NK-92 (cell line): ENCODE measurements around the gene DTNA.
"Not testable (repeated sequence)": the region's sequence is repeated elsewhere in the genome, so short reads cannot be mapped to it uniquely, and the experiment has no call there.

Source experiments
- DNase-seq: peaks from one replicate; lab custom pipeline; 2025; ENCODE audit not compliant: unreplicated experiment; lab: John Stamatoyannopoulos, UW

Gene DTNA

DNA sequence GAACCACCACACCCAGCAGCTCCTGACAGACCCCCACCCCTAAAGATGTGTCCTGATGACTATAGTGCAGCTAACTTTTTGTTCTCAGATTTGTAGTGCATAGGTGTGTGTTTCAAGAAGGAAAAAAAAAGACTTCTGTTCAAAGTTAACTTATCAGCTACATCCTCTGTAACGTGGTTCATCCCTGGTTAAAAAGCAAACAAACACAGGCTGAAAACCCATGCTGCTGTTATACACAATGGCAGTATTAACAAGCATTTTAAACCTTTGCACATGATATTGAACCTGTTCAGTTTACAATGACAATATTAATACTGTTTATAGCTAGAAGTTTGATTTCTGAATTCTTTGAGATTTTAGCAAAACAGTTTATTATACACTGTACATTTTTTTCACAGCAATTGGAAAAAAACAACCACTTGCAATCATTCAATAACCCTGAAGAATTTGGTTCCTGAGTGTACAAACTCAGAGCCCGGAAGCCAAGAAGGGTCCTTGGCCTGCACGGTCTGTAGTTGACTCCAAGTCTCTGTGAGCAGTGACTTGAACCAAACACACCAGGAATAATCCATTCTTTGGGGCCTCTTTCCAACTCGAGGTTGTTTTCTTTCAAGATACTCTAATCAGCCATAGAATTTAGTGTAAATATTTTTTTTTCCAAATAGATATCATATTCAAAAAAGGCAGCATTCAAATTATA, 177.9 kb downstream of the DTNA start:
- no peak for DNase-seq

DNA sequence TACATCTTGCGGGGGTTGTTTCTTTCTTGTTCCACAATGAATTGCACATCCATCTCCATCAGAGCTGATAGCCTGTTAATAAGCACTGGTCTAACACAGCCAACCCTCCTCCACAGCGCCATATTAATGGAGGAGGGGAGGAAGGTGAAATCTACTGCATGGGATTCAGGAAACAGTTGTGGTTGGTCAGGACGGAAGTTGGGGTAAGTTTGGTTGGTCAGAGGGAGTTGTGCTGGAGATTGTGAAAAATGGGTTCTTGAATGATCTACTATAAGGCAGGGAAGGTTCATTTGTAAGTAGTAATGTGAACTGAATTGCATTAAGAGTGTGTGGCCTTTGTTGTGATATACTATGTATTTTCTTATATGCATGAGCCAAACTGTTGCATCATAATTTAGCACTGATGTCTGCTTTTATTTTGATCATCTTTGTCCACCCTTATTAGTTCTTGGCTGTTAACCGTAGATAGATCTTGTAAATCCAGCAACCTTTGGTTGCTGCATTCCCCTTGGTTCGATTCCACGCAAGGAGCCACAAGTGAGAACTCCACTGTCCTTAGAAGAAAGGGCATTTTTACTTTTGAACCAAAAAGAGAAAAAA, 180.5 kb downstream of the DTNA start:
- DNase-seq: no peak

DNA sequence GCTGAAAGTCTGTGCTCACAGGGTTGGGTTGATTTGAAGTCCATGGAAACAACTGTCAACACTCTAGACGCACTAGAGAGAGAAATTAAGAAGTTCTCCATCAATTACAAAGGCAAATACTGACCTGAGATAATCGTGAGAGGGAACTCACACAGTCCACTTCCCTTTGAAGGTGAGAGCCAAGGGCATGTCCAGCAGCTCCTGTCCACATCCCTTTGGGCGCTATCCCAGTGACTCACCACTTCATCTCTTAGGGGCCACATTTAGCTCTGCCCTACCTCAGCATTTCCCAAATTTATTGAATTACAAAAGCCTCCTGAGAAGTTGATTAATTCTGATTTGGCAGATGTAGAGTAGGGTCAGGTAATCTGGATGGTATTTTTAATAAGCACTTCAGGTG, 182.3 kb downstream of the DTNA start:
- no peak for DNase-seq

DNA sequence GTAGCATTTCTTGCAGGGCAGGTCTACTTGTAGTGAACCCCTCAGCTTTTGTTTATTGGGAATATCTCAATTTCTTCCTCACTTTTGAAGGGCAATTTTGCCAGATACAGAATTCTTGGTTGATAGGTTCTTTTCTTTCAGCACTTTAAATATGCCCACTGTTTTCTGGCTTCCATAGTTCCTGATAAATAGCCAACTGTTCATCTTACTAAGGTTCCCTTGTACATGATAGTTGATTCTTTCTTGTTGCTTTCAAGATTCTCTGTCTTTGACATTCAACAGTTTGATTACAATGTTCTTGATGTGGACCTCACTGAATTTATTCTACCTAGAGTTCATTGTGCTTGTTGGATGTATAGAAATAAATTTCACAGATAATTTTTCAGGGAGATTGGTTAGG, 183.1 kb downstream of the DTNA start:
- no peak for DNase-seq

DNA sequence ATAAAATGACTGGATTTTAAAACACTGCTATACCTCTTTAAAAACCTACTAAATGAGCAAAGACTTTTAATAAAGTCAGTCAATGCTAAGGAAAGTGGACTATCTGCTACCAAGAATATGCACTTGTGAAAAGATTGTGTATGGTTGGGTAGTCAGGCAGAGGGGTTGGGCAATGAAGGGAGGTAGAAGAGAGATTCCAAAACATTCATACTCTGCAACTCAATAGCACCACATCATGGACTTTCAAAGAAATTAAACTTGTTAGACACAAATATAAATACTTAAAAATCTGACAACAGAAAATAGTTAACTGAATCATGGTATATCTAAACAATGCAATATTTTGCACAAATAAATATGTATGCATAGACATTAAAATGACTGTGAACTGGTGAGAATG, 191.2 kb downstream of the DTNA start:
- DNase-seq: no peak

DNA sequence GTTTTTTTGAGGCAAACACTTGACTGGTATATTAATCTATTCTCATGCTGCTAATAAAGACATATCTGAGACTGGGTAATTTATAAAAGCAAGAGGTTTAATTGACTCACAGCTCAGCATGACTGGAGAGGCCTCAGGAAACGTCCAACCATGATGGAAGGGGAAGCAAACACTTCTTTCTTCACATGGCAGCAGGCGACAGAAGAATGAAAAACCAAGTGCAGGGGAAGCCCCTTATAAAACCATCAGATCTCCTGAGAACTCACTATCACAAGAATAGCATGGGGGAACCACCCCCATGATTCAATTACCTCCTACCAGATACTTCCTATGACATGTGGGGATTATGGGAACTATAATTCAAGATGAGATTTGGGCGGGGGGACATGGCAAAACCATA, 194.9 kb downstream of the DTNA start:
- no peak for DNase-seq

GRCh38 chr18:34906985-34907384, 196.9 kb downstream of the DTNA start:
- not testable (repeated sequence) for DNase-seq

- DNase-seq: no peak
These were observed 199.7 kb downstream of the DTNA start for GRCh38 chr18:34909637-34910364.

- DNase-seq: no peak
These were observed 201.0 kb downstream of the DTNA start for GRCh38 chr18:34911081-34911480.

- DNase-seq: no peak
These were observed 201.7 kb downstream of the DTNA start for GRCh38 chr18:34911661-34912384.

DNA sequence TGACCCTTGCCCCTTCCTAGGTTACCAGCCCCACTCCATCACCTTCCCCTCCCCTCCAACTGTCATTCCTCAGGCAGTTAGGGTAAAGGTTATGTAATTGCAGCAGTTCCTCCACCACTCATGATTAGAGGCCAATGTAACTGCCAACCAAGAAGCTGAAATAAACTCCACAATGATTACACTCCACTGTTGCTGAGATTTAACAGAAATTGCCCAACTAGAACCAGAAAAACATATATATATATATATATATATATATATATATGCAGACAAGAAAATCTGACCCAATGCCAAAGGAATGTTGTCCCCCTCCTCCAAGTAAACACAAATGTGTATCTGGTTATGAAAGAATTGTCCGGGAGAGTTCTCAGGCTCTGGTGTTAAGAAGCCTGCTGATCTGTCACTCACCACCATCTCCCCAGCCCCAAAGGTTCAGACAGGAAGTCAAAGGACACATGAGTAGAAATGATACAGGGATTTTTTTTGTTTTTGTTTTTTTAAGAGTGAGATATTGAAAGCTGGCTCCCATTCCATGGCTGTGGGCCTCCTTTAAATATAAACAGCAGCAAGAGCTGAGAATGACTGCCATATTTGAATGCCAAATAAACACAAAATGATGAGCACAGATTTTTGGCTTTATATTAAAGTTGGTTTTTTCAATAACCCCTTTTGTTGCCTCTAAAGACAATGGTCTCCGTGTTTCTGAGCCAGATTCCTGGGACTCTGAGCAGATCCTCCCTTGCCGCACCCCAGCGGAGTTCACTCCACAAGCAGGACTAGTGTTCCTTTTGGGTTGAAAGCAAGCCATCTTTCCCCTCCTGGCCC, 204.0 kb downstream of the DTNA start:
- no peak for DNase-seq

- DNase-seq: no peak
These were observed 204.9 kb downstream of the DTNA start for GRCh38 chr18:34915046-34915445.

DNA sequence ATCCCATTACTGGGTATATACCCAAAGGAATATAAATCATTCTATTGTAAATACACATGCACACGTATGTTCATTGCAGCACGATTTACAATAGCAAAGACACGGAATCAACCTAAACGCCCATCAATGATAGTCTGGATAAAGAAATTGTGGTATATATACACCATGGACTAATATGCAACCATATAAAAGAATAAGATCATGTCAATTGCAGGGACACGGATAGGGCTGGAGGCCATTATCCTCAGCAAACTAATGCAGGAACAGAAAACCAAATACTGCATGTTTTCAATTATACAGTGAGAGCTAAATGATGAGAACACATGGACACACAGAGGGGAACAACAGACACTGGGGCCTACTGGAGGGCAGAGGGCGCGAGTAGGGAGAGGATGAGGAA, 206.4 kb downstream of the DTNA start:
- not testable (repeated sequence) for DNase-seq

- DNase-seq: no peak
These were observed 208.8 kb downstream of the DTNA start for GRCh38 chr18:34918856-34919255.

- DNase-seq: no peak
These were observed 211.1 kb downstream of the DTNA start for GRCh38 chr18:34921226-34921625.

DNA sequence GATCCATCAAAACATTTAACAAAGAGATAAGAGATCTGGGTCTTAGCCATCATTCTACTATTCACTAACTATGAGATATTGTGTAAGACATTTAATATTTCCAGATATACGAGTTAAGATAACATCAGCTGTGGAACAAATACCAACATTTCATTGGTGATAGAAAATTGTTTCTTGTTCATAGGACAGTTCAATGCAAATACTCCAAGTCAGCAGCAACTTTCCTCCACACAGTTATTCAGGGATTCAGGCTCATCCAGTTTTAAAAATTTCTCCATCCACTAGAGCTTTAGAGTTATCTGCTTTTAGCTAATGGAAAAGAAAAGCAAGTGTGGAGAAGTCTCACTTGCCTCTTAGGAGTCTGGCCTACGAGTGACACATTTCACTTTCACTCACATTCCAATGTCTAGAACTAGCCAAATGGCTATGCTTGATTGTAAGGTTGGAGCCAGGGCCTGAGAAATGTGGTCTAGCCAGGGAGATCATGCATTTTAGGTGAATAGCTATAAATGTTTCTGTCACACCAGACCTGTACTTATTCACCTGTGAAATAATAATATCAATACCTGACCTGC, 211.8 kb downstream of the DTNA start:
- no peak for DNase-seq

GRCh38 chr18:34922594-34922993, 212.5 kb downstream of the DTNA start:
- DNase-seq: not testable (repeated sequence)

DNA sequence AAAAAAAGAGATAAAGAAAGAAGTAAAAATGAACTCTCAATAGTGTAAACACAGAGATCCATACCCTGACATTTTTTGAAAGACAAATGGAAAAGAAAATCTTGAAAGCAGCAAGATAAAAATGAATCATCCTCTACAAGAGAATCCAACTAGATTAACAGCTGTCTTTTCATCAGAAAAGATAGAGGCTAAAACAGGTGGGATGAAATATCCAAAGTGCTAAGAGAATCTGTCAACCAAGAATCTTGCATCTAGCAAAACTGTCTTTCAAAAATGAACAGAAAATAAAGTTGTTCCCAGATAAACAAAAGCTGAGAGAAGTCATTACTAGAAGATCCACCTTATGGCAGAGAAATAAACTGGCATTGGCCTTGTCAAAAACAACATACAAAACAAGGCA, 213.8 kb downstream of the DTNA start:
- no peak for DNase-seq

DNA sequence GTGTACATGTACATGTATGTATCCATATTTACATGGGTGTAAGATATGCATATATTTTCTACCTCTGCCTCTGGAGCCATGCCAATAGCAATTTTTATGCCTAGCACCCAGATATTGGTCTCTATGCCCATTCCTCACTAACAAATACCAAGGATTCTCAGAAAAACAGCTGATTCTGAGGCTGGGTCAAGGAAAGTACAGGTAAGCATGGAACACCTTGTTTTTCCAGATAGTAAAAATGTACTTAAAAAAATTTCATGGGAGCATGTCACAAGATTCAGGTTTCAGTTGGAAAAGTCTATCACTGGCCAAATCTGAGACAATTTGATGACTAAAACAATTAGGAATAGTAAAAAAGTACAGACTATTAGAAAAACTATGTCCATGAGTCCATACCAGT, 216.6 kb downstream of the DTNA start:
- DNase-seq: no peak

GRCh38 chr18:34928088-34928753, 218.1 kb downstream of the DTNA start:
- no peak for DNase-seq
